ENCODE measurements around the gene PLPP4. TPM values are rescaled to one million over a fixed set of nuclear protein-coding genes. Genes with fewer than 3 reads are reported as not detected.

Gene PLPP4
- polyA plus RNA-seq, 10 donors, result 0.14 to 2.1 (median 0.52) TPM; not detected in 4

DNA sequence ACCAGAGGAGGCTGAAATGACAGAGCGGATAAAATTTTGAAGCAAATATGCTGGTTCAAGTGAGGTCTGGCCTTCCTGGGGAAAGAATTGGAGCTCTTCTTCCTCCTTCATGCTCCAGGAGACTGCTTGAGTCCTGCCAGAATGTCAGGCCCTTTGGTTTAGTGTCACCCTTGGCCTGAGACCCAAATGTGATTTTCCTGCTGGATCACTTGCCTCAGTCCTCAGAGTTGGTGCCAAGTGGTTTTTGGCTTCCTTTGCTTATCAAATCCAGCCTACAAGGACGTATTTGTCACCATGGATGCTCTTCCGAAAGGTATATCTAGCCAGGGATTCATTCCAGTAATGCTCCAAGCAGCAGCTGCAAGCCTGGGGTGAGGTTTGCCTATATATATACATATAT is 118.4 kb downstream of the PLPP4 start:
- no peak for DNase-seq

DNA sequence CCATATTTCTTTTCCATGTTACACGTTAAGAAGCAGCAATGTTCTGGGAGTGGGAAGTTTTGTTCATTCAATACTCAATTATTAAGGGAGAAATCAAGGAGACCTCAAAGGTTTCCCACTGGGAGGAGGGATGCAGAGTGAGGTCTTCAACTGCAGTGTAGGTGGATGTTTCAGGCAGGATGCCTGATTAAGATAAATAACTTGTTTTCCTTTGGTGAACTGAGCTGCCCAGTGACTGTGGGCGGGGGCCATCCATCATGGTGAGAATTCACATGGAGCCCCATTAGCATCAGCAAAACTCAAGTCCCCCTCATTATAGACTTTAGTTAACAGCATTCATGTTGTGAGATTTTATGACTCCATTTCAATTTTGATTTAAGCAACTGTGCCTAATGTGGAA is 121.1 kb downstream of the PLPP4 start:
- DNase-seq, result no peak

DNA sequence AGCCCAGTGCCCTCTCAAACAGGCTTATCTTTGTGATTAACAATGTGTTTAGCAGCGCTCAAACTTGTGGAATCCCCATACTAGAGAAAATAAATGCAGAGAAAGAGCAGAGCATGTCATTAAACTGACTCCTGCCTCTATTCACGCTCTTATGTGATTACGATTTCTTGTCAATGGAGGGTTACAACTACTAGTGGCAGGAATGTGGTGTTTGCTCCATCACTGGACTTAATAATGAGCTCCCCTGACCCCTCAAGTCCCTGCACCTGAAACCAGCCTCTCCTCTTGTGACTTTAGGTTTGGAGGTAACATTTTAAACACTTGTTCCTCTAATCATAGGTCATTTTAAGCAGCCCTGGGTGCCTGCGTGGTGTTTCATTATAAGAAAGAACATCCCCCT is 121.9 kb downstream of the PLPP4 start:
- DNase-seq, result no peak

DNA sequence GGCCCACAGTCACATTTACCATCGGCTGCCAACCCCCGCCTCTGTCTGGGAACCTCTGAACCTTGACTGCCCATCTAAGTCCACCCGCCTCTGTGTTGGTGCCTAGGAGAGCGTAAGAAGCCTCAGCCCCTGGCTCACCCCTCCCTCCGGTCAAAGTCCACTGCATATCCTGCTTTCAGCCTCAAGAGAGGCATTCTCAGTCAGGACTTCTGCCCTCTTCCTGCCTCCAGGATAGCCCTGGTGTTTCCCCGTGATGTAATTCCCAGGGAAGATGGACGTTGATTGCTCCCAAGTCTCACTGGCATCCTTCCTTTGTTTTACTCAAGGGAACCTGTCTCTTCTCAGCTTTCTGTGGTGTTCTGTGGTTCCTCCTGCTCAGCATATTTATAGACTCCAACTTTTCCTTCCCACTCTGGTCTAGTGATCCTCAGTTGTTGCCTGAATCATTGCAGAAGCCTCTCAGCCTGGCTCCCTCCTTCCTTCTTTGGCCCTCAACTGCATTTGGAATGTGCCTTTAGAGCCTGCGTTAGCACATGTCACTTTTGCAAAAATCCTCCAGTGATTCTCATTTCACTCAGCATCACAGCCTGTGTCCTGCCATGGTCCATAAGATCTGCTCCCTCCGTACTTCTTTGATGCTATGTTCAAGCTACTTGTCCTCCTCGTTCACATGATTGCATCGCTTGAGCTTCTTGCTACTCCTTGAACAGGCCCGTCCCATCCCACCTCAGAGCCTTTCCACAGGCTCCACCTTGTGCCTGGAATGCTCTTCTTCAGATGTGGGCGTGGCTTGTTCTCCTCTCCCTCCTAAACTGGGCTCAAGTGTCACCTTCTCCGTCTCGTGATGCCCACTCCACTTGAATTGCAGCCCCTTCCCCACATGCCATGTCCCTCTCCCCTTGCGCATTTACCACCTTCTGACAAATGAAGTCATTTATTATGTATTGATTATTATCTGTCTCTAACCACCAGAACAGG is 124.2 kb downstream of the PLPP4 start:
- DNase-seq, result no peak

DNA sequence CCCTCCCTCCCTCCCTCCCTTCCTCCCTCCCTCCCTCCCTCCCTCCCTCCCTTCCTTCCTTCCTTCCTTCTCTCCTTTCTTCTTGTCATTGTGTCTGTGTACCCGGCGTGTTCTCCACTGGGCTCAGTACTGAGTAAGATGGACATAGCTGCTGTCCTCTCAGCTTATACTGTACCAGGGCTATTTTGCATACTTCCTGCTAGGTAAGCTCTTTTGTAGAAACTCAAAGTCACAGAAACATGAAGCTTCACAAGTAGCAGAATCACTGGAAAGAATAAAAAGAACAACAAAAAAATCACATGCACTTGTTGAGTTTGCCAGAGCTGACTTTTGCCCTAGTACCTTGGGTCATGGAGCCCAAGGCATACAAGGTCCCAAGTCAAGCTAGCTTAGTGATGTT is 125.7 kb downstream of the PLPP4 start:
- DNase-seq, result no peak

DNA sequence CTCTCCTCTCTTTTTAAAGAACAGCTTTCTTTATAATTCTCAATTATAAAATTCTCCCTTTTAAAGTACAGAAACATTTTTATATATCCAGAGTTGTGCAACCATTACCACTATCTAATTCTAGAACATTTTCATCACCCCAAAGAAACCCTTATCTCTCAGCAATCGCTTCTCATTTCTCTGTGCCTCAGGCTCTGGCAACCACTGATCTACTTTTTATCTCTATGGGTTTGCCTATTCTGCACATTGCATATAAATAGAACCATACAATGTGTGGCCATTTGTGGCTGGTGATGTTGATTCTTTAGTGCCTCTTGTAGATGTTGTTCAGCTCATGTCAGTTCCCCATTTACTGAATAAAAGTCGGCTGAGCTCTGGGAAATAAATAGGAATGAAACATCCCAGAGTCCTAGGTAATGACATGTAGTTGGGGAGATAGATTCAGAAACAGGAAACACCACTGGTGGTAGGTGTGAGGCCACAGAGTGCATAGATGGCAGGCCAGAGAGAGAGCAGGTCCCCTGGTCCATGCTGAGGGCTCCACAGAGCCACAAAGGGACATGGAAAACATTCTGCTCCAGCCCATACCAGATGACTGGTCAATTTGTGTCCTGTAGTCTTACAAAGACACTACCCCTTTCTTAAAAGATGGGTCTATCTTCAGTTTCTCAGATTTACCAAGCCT is 126.5 kb downstream of the PLPP4 start:
- DNase-seq, result no peak

DNA sequence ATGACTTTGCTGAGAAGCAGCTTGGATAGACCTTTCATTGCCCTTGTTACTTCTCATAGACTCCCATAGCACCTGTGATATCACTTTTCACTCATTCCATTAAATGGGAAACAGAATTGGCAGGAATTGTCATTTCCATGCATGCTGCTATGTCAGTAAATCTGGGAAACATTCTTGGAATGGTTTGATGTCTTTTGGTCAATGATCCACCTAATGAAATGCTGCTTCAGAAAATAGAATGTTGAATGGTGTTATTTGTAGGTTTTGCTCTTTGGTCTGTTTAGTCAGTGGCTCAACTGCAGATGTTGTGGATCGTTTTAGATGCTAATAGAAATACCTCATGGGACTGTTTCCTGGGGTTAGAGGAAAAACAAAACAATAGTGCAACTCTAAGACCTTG is 127.8 kb downstream of the PLPP4 start:
- DNase-seq, result no peak

DNA sequence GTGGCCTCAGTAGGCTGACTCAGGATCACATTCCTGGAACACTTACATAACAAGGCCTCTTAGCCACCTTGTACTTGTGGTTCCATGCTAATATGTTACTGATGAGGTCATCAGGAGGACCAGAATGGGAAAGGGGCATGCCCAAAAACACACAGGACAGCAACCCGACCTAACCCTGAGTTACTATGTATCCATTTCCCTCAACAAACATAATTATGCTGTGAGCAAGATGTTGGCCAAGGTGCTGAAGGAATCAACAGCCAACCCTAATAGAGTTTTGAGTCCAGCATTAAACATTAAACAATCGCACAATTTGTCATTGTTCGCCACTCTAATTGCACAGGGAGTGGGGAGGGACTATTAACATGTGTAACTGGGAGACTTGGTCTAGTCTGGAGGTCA is 129.4 kb downstream of the PLPP4 start:
- no peak for DNase-seq

DNA sequence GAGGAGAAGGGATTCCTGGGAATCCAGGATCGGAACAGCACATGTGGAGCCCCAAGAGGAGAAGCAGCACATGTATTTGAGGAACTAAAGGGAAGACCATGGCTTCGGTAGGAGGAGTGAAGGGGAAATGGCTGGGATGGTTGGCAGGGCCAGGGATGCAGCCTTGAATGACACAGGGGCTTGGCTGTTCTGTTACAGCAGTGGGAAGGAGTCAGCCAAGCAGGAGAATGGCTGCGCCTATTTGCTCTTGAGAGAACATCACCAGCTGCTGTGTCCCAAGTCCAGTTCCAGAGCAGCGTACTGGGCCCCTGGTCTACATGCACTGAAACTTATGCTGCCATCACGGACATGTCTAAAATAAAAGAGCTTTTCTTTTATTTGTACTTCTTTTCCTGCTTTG is 130.0 kb downstream of the PLPP4 start:
- DNase-seq, result no peak

DNA sequence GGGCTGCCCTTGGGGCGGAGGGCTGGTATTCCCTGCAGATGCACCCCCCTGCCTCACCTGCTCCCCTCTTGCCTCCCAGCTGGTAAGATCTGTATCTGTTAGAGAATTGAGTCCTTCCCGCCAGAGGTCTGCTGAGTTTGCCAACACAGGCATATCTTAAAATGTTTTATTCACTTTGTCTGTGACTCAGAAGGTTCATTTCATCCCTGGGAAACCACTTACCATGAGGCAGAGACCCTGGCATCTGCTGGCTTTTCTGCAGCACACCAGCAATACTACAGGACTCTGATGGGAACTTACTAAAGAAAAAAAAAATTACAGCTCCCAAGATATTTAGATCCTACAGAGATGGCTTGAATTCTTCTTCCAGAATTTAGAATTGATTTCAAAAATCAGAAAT is 131.3 kb downstream of the PLPP4 start:
- DNase-seq, result no peak

DNA sequence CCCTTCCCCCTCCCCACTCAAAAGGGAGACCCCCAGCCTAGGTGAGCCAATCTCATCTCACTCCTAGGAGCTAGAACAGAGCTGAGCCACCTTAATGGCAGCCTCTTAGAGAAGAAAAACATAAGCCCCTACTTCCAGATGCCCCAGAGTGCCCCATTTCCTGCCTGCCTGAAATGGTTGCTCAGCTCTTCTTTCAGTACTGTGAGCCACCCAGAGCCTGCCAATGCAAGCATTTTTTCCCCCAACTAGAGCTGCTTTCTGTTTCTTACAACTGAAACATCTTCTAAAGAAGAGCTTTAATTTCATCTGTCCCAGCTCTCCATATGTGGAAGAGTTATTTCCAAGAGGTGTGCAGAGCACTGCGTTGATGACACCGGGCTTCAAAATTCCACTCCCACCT is 136.7 kb downstream of the PLPP4 start:
- no peak for DNase-seq

DNA sequence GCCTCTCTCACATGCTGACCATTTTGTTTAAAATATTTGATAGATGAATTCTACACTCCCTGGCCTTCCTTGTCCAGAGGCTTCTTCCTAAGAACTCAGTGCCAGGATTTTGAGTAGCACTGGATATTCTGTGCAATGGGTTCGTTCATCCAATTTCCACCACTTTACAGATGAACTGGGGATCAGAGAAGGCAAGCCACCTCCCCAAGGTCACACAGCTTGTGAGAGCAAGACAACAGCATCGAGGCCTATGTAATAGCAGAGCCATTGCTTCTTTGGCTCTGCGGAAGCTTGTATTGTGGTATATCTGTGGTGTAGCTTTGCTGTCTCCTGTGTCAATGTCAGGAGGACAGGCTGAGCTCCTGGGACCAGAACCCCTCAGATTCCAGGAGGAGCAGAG is 140.9 kb downstream of the PLPP4 start:
- DNase-seq, result no peak

DNA sequence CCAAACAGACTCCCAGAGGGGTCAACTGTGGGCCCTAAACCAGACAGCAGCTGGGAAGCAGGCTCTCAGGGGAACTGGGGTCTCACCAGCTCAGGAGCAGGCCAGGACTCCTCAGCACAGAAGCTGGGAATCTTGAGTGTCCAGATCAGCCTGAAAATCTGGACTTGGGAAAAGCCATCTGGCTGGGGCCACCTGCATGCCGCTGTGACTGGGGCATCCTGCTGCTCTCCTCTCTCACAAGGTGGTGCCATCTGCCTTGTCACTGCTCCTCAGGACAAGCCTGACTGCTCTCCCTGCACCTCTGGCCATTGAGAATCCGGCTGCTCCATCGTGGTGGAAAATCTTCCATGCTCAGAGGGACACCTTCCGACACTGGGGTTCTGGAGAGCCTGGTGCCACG is 141.4 kb downstream of the PLPP4 start:
- no peak for DNase-seq

DNA sequence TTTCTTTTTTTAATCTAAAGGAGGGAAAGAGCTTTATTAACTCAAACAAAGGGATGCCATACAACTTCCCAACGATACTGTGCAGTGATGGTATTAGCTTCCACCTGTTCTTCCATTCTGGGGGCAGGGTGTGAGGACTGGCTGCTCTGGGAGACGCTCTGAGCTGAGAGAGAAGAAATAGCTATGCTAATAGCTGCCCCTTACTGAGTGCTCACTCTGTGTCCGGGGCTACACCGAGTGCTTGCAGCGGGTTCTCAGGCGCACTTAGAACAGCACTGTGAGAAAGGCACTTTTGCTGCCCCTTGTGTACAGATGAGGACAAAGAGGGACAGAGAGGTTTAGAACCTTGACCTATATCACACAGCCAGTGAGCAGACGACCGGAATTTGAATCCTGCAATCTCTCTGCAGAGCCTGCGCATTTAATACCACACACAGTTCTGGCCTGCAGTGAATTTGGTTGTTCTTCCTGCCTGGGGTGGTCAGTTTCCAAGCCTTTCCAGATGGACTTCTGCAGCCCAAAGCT is 142.2 kb downstream of the PLPP4 start:
- peak in 1 of 3 donors; percentile 21 for DNase-seq

DNA sequence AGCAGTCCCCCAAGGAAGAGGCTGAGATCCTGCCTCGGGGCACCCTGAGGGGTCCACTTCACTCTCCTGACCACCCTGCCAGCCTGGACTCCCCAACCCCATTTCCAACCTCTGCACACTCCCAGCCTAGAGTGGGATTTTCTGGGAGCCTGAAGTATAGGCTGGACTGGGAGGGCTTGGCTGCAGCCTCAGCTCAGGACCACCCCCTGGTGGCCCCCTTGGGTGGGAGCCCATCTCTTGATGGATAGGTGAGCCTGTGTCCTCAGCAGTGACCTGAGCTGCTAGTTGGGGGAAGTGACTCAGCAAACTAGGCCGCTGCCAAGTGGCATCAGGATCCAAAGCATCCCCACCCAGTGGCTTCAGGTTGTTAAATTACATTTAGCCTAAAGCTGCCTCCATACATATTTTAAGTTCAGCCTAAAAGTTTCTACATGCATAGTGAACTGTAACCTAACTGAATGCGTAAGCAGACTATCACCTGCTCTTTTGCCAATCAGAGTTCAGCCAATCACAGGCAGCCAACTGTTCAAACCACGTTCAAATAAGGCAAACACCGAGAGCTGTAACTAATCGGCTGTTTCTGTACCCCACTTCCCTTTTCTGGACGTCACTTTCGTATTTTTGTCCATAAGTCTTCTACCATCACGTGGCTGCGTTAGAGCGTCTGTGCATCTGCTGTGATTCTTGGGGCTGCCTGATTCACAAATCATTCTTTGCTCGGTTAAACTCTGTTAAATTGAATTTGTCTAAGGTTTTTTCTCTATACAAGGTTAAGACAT is 144.0 kb downstream of the PLPP4 start:
- DNase-seq, result no peak

DNA sequence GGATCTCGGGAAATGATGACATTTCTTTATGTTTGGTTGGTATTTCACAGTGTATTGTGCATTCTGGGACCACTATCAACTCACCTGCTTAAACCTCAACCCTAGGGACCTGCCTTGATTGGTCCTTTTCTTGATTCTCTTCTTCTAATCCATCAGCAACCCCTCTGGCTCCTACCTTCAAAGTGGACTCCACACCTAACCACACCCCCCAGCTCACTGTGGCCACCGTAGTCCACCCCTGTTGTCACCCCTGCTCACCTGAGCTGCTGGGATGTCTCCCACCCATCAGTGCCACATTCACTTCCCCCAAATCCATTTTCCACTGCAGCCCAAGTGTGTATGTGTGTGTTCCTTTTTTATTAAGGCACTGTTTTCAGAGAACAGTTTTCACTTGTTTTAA is 145.0 kb downstream of the PLPP4 start:
- DNase-seq, result no peak

DNA sequence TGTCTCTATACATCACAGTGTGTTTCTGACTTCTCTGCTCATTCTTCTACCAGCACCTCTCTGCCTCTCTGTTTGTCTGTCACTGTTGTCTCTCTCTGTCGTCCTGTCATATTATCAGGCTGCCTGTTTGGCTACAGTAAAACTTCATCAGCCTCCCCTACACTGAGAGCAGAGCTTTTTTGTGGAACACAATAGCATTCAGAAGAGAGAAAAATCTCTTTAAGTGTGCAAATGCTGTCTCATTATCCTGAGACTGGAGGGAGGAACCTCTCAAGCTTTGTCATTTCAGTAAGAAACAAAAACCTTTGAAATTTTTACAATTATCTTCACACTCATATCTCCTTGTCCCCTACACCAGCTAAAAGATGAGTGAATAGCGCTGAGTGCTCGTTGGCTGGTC is 148.4 kb downstream of the PLPP4 start:
- DNase-seq, result no peak

DNA sequence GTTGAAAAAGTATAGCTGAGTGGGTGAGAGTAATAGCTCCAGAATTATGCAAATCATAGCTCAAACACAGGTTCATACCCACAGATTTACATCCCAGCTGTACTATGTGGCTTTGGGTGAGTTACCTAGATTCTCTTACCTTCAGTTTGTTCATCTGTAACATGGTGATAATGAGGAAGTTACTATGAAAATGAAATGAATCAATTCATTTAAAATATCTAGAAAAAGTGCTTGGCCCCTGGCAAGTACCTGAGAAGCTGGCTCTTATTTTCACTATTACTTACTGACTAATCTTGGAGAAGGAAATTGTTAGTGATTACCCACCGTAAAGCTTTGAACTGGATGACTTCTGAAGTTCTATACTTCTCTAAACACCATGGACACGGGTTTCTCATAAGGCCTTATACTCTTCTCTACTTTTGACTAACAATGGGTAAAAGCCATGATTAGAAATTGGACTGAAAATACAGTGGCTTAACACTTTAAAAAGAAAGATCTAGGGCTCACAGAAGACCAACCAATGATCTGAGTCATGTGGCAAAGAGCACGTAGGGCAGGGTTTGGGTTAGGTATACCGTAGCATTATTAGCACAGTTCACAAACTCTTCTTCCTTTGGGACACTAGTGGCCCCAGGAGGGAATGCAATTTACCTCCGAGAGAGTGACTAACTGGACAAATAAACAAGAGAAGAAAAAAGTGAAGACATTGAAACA is 149.2 kb downstream of the PLPP4 start:
- DNase-seq, result no peak

DNA sequence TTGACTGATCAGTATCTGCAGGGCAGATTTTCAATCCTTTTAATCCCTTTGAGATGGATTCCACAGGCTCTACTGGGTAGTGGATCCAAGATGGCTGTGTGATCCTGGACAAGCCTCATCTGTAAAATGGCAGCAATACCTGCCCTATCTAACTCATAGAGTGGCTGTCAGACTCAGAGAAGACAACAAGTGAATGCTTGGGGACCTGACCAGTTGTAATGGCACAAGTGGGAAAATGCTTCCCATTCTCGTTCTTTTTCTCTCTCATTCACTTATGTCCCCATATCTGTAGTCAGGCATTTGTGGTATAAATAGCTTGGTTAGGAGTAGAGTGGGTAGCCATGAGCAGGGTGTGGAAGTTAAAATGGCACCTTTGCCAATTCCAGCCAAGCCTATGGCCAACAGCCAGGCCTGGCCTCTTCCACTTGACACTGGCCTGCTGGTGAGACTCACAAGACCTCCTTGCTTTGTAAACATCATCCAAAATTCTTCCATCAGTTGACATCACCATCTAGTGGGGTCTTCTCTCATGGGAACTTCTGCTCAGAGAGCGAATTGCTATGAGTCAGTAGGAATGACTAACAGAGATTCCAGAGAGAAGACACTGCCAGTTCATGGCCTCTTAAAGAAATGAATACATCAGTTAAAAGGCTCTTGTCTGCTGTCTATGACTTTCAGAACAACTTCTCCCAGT is 150.1 kb downstream of the PLPP4 start:
- DNase-seq, result peak in 1 of 3 donors; percentile 67

Data from muscle of back (tissue), 11 donors.